Activated effector memory CD4-positive, alpha-beta T cell treated with anti-CD3 and anti-CD28 coated beads, Interleukin-2, amount 50 U/mL, for 16 hours (primary cell): ENCODE data around the gene LRRTM3.

Source experiments
- DNase-seq: peaks from one replicate; pipeline ENCODE4 v3.0.0-alpha.2; 2020

LRRTM3 gene

GRCh38 chr10:67141300-67141699 lies 215.5 kb downstream of the LRRTM3 start:
- DNase-seq: no peak

- DNase-seq: no peak
Measured at GRCh38 chr10:67144530-67144929, 218.7 kb downstream of the LRRTM3 start.
